Glutamatergic neuron (in vitro differentiated cells): Measurements from ENCODE around the gene STXBP5L. TPM values are rescaled to one million over a fixed set of nuclear protein-coding genes. Genes with fewer than 3 reads are reported as not detected.
"Not testable (repeated sequence)": the region's sequence is repeated elsewhere in the genome, so short reads cannot be mapped to it uniquely, and the experiment has no call there.

ENCODE experiments used
- DNase-seq: peaks from one replicate; pipeline ENCODE4 v3.0.0; 2022
- H3K27ac Mint-ChIP-seq: one replicate; pipeline ENCODE4 v1.8.0; 2020; ENCODE audit warnings: mild to moderate bottlenecking, mixed read lengths, inconsistent platforms; ENCODE audit not compliant: unreplicated experiment
- H3K27me3 Mint-ChIP-seq: one replicate; pipeline ENCODE4 v1.8.0; 2020; ENCODE audit warnings: mild to moderate bottlenecking, moderate library complexity, mixed read lengths, inconsistent platforms; ENCODE audit not compliant: unreplicated experiment
- H3K36me3 Mint-ChIP-seq: one replicate; pipeline ENCODE4 v1.8.0; 2020; ENCODE audit warnings: mild to moderate bottlenecking, mixed read lengths, inconsistent platforms; ENCODE audit not compliant: unreplicated experiment
- H3K4me1 Mint-ChIP-seq: one replicate; pipeline ENCODE4 v1.8.0; 2020; ENCODE audit warnings: mild to moderate bottlenecking, low read depth, mixed read lengths, inconsistent platforms; ENCODE audit not compliant: unreplicated experiment
- H3K4me3 Mint-ChIP-seq: one replicate; pipeline ENCODE4 v1.8.0; 2020; ENCODE audit warnings: mild to moderate bottlenecking, mixed read lengths, inconsistent platforms; ENCODE audit not compliant: unreplicated experiment
- H3K9me3 Mint-ChIP-seq: one replicate; pipeline ENCODE4 v1.8.0; 2020; ENCODE audit warnings: mild to moderate bottlenecking, moderate library complexity, mixed read lengths, inconsistent platforms; ENCODE audit not compliant: unreplicated experiment
- CTCF ChIP-seq: fragments of 200-600 bp; sonication (generic); IDR thresholded peaks from one replicate; pipeline ENCODE4 v1.5.0; 2021; ENCODE audit not compliant: partially characterized antibody, unreplicated experiment
- total RNA-seq: library from RNA; stranded (reverse); fragmentation: NEBNext Ultra II Directional; extraction: Animal tissue kit (Norgen Biotek cat#: 25700); gene quantifications from one replicate; pipeline ENCODE4 v1.2.1, GENCODE V29; 2021; ENCODE audit not compliant: unreplicated experiment

The STXBP5L gene
- total RNA-seq, 1 donor from 2014 or later = 54.7 TPM

- H3K36me3 Mint-ChIP-seq = peaks cover 11% of the 10 kb centered on the region
- peaks cover 3% of the 10 kb centered on the region for H3K9me3 Mint-ChIP-seq
- H3K27ac Mint-ChIP-seq = no peak overlapping the region
- H3K4me1 Mint-ChIP-seq = no peaks in the 10 kb centered on the region
- H3K27me3 Mint-ChIP-seq = peaks cover 2% of the 10 kb centered on the region
- DNase-seq = no peak
- TF ChIP-seq CTCF = no peak
- H3K4me3 Mint-ChIP-seq = no peak overlapping the region
Measured at GRCh38 chr3:121072133-121072532, 164.1 kb downstream of the STXBP5L start.

- Mint-ChIP-seq H3K27ac (no peak overlapping the region), H3K27me3 (peaks cover 3% of the 10 kb centered on the region), H3K4me3 (no peak overlapping the region), H3K4me1 (no peaks in the 10 kb centered on the region), H3K36me3 (peaks cover 17% of the 10 kb centered on the region), H3K9me3 (peaks cover 4% of the 10 kb centered on the region)
- TF ChIP-seq CTCF = no peak
- DNase-seq = no peak
Measured at GRCh38 chr3:121073011-121073410, 165.0 kb downstream of the STXBP5L start.

GRCh38 chr3:121075191-121075590, 167.2 kb downstream of the STXBP5L start:
- TF ChIP-seq CTCF = no peak
- Mint-ChIP-seq H3K36me3 (peaks cover 29% of the 10 kb centered on the region), H3K27me3 (peaks cover 3% of the 10 kb centered on the region), H3K9me3 (peaks cover 4% of the 10 kb centered on the region), H3K27ac (no peak overlapping the region), H3K4me3 (no peak overlapping the region), H3K4me1 (no peaks in the 10 kb centered on the region)
- DNase-seq = no peak

- peaks cover 40% of the 10 kb centered on the region for H3K36me3 Mint-ChIP-seq
- H3K9me3 Mint-ChIP-seq = not testable (repeated sequence)
Measured at GRCh38 chr3:121078378-121079101, 170.5 kb downstream of the STXBP5L start.

GRCh38 chr3:121096953-121097352, 188.9 kb downstream of the STXBP5L start:
- peaks cover 9% of the 10 kb centered on the region for H3K36me3 Mint-ChIP-seq
- H3K9me3 Mint-ChIP-seq = peaks cover 3% of the 10 kb centered on the region
- no peak for TF ChIP-seq CTCF
- H3K4me1 Mint-ChIP-seq = no peaks in the 10 kb centered on the region
- H3K27me3 Mint-ChIP-seq = peaks cover 2% of the 10 kb centered on the region
- no peak overlapping the region for H3K4me3 Mint-ChIP-seq
- DNase-seq = no peak
- no peak overlapping the region for H3K27ac Mint-ChIP-seq

More at GRCh38 chr3:121078378-121079101, 170.5 kb downstream of the STXBP5L start:
- not testable (repeated sequence) for DNase-seq, H3K27ac Mint-ChIP-seq, H3K4me3 Mint-ChIP-seq, H3K27me3 Mint-ChIP-seq, H3K4me1 Mint-ChIP-seq

GRCh38 chr3:121111086-121111485, 203.1 kb downstream of the STXBP5L start:
- H3K27ac Mint-ChIP-seq, H3K27me3 Mint-ChIP-seq, DNase-seq, H3K9me3 Mint-ChIP-seq, H3K36me3 Mint-ChIP-seq, H3K4me1 Mint-ChIP-seq, H3K4me3 Mint-ChIP-seq: not testable (repeated sequence)
